HepG2 (cell line): ENCODE data around the gene CPAMD8. TPM values are rescaled to one million over a fixed set of nuclear protein-coding genes. Genes with fewer than 3 reads are reported as not detected.

Experiments
- ATAC-seq: fragments of 200-7000 bp; cut with Tn5 transposase; 3 replicates; pipeline ENCODE4 v1.9.1; 2020; ENCODE audit warnings: mild to moderate bottlenecking, moderate library complexity
- BruUV-seq: library from RNA; stranded (reverse); fragments of 400-500 nt; replicated peaks from 2 replicates; lab custom pipeline; 2021; lab: Mats Ljungman, UMichigan
- CTCF ChIA-PET: fragments of 300-600 bp; formaldehyde crosslinking; extraction: SDS; loops from one replicate; lab custom pipeline; 2021; ENCODE audit warnings: low total read pairs, inconsistent platforms, low intra/inter-chr PET ratio; lab: Yijun Ruan, JAX
- POLR2A ChIA-PET: fragments of 350-600 bp; sonication (Branson Sonifier 250); formaldehyde crosslinking; loops from one replicate; lab custom pipeline; 2020; ENCODE audit warnings: antibody characterized with exemption, inconsistent platforms; lab: Yijun Ruan, JAX
- DNase-seq: peaks from one replicate; pipeline ENCODE4 v3.0.0-alpha.2; 2015; ENCODE audit warnings: low spot score
- FAIRE-seq: peaks from 3 replicates; lab custom pipeline; 2011; peaks lifted over from hg19 to GRCh38; lab: Jason Lieb, UNC
- H2AFZ ChIP-seq: one replicate; pipeline ENCODE4 v1.6.1; 2011; ENCODE audit warnings: low read length, inconsistent platforms
- H3K27ac ChIP-seq: fragments of 300-600 bp; 3 replicates; pipeline ENCODE4 v1.8.0; 2011; ENCODE audit warnings: mixed run types, mild to moderate bottlenecking, mixed read lengths, low read length, inconsistent platforms; ENCODE audit not compliant: insufficient read depth; ENCODE audit errors: extremely low read length
- H3K27me3 ChIP-seq, 2 experiments: fragments of 200-600 bp in 1 of 2; 2 replicates in 1 of 2; 3 replicates in 1 of 2; pipeline versions ENCODE4 v1.6.0 to v1.8.0; 2011; ENCODE audit warnings: low read length in 2 of 2, mild to moderate bottlenecking in 2 of 2, moderate library complexity in 2 of 2, inconsistent platforms in 1 of 2; ENCODE audit not compliant: insufficient read depth in 2 of 2, control insufficient read depth in 1 of 2
- H3K36me3 ChIP-seq, 2 experiments: fragments of 200-600 bp in 1 of 2; replicated peaks in 1 of 2; 2 replicates in 1 of 2; 3 replicates in 1 of 2; pipeline versions ENCODE4 v1.5.1 to v1.8.0; 2011; ENCODE audit warnings: low read length in 2 of 2, inconsistent platforms in 1 of 2; ENCODE audit not compliant: insufficient read depth in 2 of 2, control insufficient read depth in 1 of 2
- H3K4me1 ChIP-seq: 2 replicates; pipeline ENCODE4 v1.5.1; 2012; ENCODE audit warnings: low read length, inconsistent platforms; ENCODE audit not compliant: insufficient read depth
- H3K4me2 ChIP-seq: 2 replicates; pipeline ENCODE4 v1.6.0; 2011; ENCODE audit warnings: low read depth, low read length, inconsistent platforms
- H3K4me3 ChIP-seq, 3 experiments: fragments of 200-600 bp in 1 of 3; sonication (generic), shearing (Covaris generic) in 1 of 3; replicated peaks in 1 of 3; 2 replicates each; pipeline ENCODE4 v1.5.1; 2011 to 2016; ENCODE audit warnings: low read length in 3 of 3, inconsistent platforms in 2 of 3, low read depth in 2 of 3, mild to moderate bottlenecking in 2 of 3, control low read depth in 1 of 3, mixed read lengths in 1 of 3; ENCODE audit not compliant: insufficient read depth in 1 of 3
- H3K79me2 ChIP-seq: one replicate; pipeline ENCODE4 v1.6.1; 2011; ENCODE audit warnings: low read length, inconsistent platforms; ENCODE audit not compliant: insufficient read depth
- H3K9ac ChIP-seq: 2 replicates; pipeline ENCODE4 v1.6.0; 2011; ENCODE audit warnings: mild to moderate bottlenecking, low read depth, low read length, inconsistent platforms; ENCODE audit not compliant: insufficient read depth
- H3K9me3 ChIP-seq: 2 replicates; pipeline ENCODE4 v1.5.1; 2012; ENCODE audit warnings: mild to moderate bottlenecking, low read length
- H4K20me1 ChIP-seq: 2 replicates; pipeline ENCODE4 v1.6.0; 2011; ENCODE audit warnings: inconsistent platforms, mild to moderate bottlenecking, low read length, moderate library complexity; ENCODE audit not compliant: insufficient read depth
- ARNTL ChIP-seq: sonication (generic); formaldehyde crosslinking; IDR thresholded peaks from 2 replicates; pipeline ENCODE4 v1.4.0; 2020; ENCODE audit warnings: mild to moderate bottlenecking, missing genetic modification reagents
- ZNF33A ChIP-seq: sonication (generic); formaldehyde crosslinking; IDR thresholded peaks from 2 replicates; pipeline ENCODE4 v1.5.1; 2020; ENCODE audit warnings: missing genetic modification reagents, mild to moderate bottlenecking, moderate library complexity, borderline replicate concordance
- ZNF484 ChIP-seq: sonication (generic); formaldehyde crosslinking; IDR thresholded peaks from 2 replicates; pipeline ENCODE4 v1.5.1; 2020; ENCODE audit warnings: mild to moderate bottlenecking, low read depth, missing genetic modification reagents, borderline replicate concordance
- WGBS: methylation state at CpG from one replicate; pipeline ENCODE4 v1.1.6; 2017; ENCODE audit warnings: low lambda C conversion rate; 5-methylcytosine and 5-hydroxymethylcytosine counted together
- in situ Hi-C: cut with HindIII; loops from 2 replicates; pipeline ENCODE4 v1.10.0; 2017; ENCODE audit warnings: low pct_unique_long_range_greater_than_20kb; ENCODE audit not compliant: extremely low pct_ligation_motif_present
- intact Hi-C: fragments of 100-400 bp; cut with micrococcal nuclease; formaldehyde crosslinking; loops from one replicate; pipeline ENCODE4 v1.10.0; 2022; ENCODE audit not compliant: unreplicated experiment
- polyA plus RNA-seq, 8 experiments: library from polyadenylated mRNA; depleted of rRNA in 3 of 8; stranded (reverse) in 7 of 8; unstranded in 1 of 8; fragments of >200 nt; fragmentation: Illumina TruSeq in 4 of 8; extraction: Trizol in 4 of 8; gene quantifications; 2 replicates each; pipeline versions ENCODE4 v1.2.1 to v1.2.3, GENCODE V29; 2011 to 2016; ENCODE audit warnings: low read depth in 4 of 8, missing spikeins in 1 of 8, mixed read lengths in 1 of 8; ENCODE audit not compliant: insufficient read depth in 1 of 8
- total RNA-seq, 5 experiments: library from RNA; depleted of rRNA; stranded (reverse); fragments of >200 nt; fragmentation: Illumina TruSeq; extraction: Trizol; gene quantifications; 2 replicates each; pipeline ENCODE4 v1.2.3, GENCODE V29; 2016; ENCODE audit warnings: low read depth in 1 of 5
- TF ChIP-seq, protein P1 (sequence below): sonication (generic); formaldehyde crosslinking; IDR thresholded peaks from 2 replicates; pipeline ENCODE4 v1.9.0; 2021; ENCODE audit warnings: missing genetic modification reagents, borderline replicate concordance

CPAMD8 gene
- total and polyA plus RNA-seq, 2 of the 13 experiments (the other 11 are each of a cell fraction or from before 2014, with no cell fraction given): 0.29 to 0.34 TPM

DNA sequence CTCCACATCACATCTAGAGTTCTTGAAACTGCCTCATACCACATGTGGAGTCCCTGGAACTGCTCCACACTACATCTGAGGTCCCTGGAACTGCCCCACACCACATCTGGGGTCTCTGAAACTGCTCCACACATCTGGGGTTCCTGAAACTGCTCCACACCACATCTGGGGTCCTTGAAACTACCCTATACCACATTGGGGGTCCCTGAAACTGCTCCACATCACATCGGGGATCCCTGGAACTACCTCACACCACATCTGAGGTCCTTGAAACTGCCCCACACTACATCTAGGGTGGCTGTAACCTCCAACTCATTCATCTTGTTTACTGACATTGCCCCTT is 104.0 kb downstream of the CPAMD8 start (continued):
- TF ChIP-seq ZNF33A (no peak), ZNF484 (CRISPR knock-in tag) (no peak)

DNA sequence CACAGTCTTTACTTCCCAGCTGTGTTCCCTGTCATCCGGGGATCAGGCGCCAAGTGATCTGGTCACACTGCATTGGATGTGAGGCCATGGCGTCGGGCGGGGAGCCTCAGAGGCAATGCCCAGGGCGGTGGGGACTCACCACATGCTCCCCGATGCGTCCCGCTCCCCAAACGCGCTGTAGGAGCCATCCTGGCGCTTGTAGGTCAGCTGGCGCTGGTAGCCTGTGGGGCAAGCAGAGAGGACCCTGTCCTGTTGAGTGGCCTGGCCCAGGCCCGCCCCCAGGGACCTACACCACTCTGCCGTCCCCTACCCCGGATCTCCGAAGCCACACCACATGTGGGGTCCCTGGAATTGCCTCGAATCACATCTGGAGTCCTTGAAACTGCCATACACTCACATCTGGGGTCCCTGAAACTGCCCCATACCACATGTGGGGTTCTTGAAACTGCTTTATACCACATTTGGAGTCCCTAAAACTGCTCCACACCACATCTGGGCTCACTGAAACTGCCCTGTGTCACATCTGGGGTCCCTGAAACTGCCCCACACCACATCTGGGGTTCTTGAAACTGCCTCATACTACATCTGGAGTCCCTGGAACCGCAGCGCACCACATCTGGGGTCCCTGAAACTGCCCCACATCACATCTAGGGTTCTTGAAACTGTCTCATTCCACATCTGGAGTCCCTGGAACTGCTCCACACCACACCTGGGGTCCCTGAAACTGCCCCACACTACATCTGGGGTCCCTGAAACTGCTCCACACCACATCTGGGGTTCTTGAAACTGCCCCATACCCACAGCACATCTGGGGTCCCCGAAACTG is 104.6 kb downstream of the CPAMD8 start:
- intact Hi-C loops (no loop called here), in situ Hi-C loops (no loop called here)
- Histone ChIP-seq H4K20me1 (no peaks in the 10 kb centered on the region), H3K36me3 (no peaks in the 10 kb centered on the region), H3K27ac (no peak overlapping the region), H3K4me1 (no peaks in the 10 kb centered on the region), H3K79me2 (no peaks in the 10 kb centered on the region), H3K9me3 (no peaks in the 10 kb centered on the region), H3K4me3 (no peak overlapping the region)
- no peak for DNase-seq
- no peak for FAIRE-seq
- TF ChIP-seq, protein P1, sequence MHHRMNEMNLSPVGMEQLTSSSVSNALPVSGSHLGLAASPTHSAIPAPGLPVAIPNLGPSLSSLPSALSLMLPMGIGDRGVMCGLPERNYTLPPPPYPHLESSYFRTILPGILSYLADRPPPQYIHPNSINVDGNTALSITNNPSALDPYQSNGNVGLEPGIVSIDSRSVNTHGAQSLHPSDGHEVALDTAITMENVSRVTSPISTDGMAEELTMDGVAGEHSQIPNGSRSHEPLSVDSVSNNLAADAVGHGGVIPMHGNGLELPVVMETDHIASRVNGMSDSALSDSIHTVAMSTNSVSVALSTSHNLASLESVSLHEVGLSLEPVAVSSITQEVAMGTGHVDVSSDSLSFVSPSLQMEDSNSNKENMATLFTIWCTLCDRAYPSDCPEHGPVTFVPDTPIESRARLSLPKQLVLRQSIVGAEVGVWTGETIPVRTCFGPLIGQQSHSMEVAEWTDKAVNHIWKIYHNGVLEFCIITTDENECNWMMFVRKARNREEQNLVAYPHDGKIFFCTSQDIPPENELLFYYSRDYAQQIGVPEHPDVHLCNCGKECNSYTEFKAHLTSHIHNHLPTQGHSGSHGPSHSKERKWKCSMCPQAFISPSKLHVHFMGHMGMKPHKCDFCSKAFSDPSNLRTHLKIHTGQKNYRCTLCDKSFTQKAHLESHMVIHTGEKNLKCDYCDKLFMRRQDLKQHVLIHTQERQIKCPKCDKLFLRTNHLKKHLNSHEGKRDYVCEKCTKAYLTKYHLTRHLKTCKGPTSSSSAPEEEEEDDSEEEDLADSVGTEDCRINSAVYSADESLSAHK: peak; percentile 58; the same call in 1 of the 2 replicates
- no peak for TF ChIP-seq ARNTL (CRISPR knock-in tag)
- TF ChIP-seq, all 625 proteins: peak for 1
- WGBS: 12% methylated on average over 13 of the region's 21 CpGs
- no peak overlapping the region for H3K4me2 ChIP-seq
- BruUV-seq: no TSS peak
- H3K27me3 ChIP-seq: peaks cover 0 to 15% of the 10 kb centered on the region in 2 experiments; a peak in 3 of 5 replicates
- no peak overlapping the region for H3K9ac ChIP-seq
- ChIA-PET CTCF (no interaction called here), POLR2A (no interaction called here)
- ATAC-seq: no peak
- no peak overlapping the region for H2AFZ ChIP-seq
